Smooth muscle cell (in vitro differentiated cells): Measurements from ENCODE around the gene ZCCHC10. TPM values are rescaled to one million over a fixed set of nuclear protein-coding genes. Genes with fewer than 3 reads are reported as not detected.
A peak's percentile ranks its signal among the peaks of the same experiment; 100 is the strongest.
"Not testable (repeated sequence)": the region's sequence is repeated elsewhere in the genome, so short reads cannot be mapped to it uniquely, and the experiment has no call there.

Experiments used
- DNase-seq: peaks from one replicate; lab custom pipeline; 2025; ENCODE audit not compliant: unreplicated experiment; lab: John Stamatoyannopoulos, UW
- H2AFZ ChIP-seq: fragments of 200-600 bp; sonication (generic); 2 replicates; pipeline ENCODE4 v1.6.0; 2016; ENCODE audit warnings: antibody characterized with exemption, low read depth, mild to moderate bottlenecking
- H3F3A ChIP-seq: fragments of 200-600 bp; sonication (generic); 2 replicates; pipeline ENCODE4 v1.6.0; 2017; ENCODE audit warnings: antibody characterized with exemption, low read depth
- H3K27ac ChIP-seq: fragments of 200-600 bp; sonication (generic); 2 replicates; pipeline ENCODE4 v1.5.1; 2016; ENCODE audit warnings: low read depth, mild to moderate bottlenecking
- H3K27me3 ChIP-seq: fragments of 200-600 bp; sonication (generic); 2 replicates; pipeline ENCODE4 v1.6.1; 2016; ENCODE audit warnings: low read depth, mild to moderate bottlenecking
- H3K36me3 ChIP-seq: fragments of 200-600 bp; sonication (generic); 2 replicates; pipeline ENCODE4 v1.5.1; 2016; ENCODE audit warnings: low read depth
- H3K4me1 ChIP-seq: fragments of 200-600 bp; sonication (generic); 2 replicates; pipeline ENCODE4 v1.5.1; 2016; ENCODE audit warnings: low read depth
- H3K4me2 ChIP-seq: fragments of 200-600 bp; sonication (generic); 2 replicates; pipeline ENCODE4 v1.6.0; 2016; ENCODE audit warnings: mild to moderate bottlenecking
- H3K4me3 ChIP-seq: fragments of 200-600 bp; sonication (generic); 2 replicates; pipeline ENCODE4 v1.5.1; 2016; ENCODE audit warnings: mild to moderate bottlenecking
- H3K79me2 ChIP-seq: fragments of 200-600 bp; sonication (generic); 2 replicates; pipeline ENCODE4 v1.6.0; 2016; ENCODE audit warnings: low read depth, mild to moderate bottlenecking
- H3K9ac ChIP-seq: fragments of 200-600 bp; sonication (generic); 2 replicates; pipeline ENCODE4 v1.6.0; 2016; ENCODE audit warnings: low read depth
- H3K9me3 ChIP-seq: fragments of 200-600 bp; sonication (generic); replicated peaks from 2 replicates; pipeline ENCODE4 v1.5.1; 2016; ENCODE audit warnings: low read depth
- H4K20me1 ChIP-seq: fragments of 200-600 bp; sonication (generic); 2 replicates; pipeline ENCODE4 v1.6.0; 2016; ENCODE audit warnings: low read depth
- WGBS: methylation state at CpG from one replicate; pipeline ENCODE4 v1.1.7; 2016; ENCODE audit warnings: low lambda C conversion rate; 5-methylcytosine and 5-hydroxymethylcytosine counted together
- polyA plus RNA-seq: library from polyadenylated mRNA; unstranded; fragments of >200 nt; fragmentation: Nextera tagmentation; extraction: Ambion mirVana; gene quantifications from 2 replicates; pipeline ENCODE4 v1.2.1, GENCODE V29; 2016
- total RNA-seq: library from RNA; depleted of rRNA; stranded (reverse); fragments of >200 nt; gene quantifications from 2 replicates; pipeline ENCODE4 v1.2.3, GENCODE V29; 2014
- TF ChIP-seq, protein P1 (sequence below): fragments of 200-600 bp; sonication (generic); IDR thresholded peaks from 2 replicates; pipeline ENCODE4 v1.5.1; 2017; ENCODE audit warnings: borderline replicate concordance, mild to moderate bottlenecking, antibody characterized with exemption; ENCODE audit not compliant: insufficient read depth, poor library complexity, severe bottlenecking

The ZCCHC10 gene
- total and polyA plus RNA-seq, 2 experiments from 2014 or later = 28.4 to 33.4 TPM

GRCh38 chr5:132998556-132998955 is 27.8 kb downstream of the ZCCHC10 start:
- H3F3A ChIP-seq = no peaks in the 10 kb centered on the region
- H3K27ac ChIP-seq = no peak overlapping the region
- peaks cover 4% of the 10 kb centered on the region for H3K36me3 ChIP-seq
- no peak for DNase-seq
- 98% methylated on average over 2 of the region's 2 CpGs for WGBS
- H3K4me3 ChIP-seq = no peak overlapping the region
- TF ChIP-seq, protein P1, sequence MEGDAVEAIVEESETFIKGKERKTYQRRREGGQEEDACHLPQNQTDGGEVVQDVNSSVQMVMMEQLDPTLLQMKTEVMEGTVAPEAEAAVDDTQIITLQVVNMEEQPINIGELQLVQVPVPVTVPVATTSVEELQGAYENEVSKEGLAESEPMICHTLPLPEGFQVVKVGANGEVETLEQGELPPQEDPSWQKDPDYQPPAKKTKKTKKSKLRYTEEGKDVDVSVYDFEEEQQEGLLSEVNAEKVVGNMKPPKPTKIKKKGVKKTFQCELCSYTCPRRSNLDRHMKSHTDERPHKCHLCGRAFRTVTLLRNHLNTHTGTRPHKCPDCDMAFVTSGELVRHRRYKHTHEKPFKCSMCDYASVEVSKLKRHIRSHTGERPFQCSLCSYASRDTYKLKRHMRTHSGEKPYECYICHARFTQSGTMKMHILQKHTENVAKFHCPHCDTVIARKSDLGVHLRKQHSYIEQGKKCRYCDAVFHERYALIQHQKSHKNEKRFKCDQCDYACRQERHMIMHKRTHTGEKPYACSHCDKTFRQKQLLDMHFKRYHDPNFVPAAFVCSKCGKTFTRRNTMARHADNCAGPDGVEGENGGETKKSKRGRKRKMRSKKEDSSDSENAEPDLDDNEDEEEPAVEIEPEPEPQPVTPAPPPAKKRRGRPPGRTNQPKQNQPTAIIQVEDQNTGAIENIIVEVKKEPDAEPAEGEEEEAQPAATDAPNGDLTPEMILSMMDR = no peak
- no peaks in the 10 kb centered on the region for H3K9me3 ChIP-seq
- H3K9ac ChIP-seq = no peak overlapping the region
- no peaks in the 10 kb centered on the region for H3K27me3 ChIP-seq
- H3K4me2 ChIP-seq = no peak overlapping the region
- no peaks in the 10 kb centered on the region for H3K4me1 ChIP-seq
- H3K79me2 ChIP-seq = no peaks in the 10 kb centered on the region
- no peak overlapping the region for H2AFZ ChIP-seq
- H4K20me1 ChIP-seq = no peaks in the 10 kb centered on the region

DNA sequence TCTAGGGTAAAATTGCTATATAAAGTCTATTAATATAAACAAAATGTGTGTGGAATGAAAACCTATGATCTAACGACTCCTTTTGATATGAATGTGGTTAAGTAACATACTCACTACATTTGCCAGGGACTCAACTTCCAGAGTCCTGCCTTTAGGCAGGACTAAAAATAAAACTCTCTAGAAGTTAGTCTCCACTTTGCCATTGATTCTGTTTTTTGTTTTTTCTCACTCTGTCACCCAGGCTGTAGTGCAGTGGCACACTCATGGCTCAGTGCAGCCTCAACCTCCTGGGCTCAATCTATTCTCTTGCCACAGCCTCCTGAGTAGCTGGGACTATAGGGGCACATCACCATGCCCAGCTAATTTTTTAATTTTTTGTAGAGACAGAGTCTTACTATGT is 30.0 kb downstream of the ZCCHC10 start:
- Histone ChIP-seq H3K27me3 (no peaks in the 10 kb centered on the region), H3K27ac (no peak overlapping the region), H3K4me1 (no peaks in the 10 kb centered on the region), H2AFZ (no peak overlapping the region), H4K20me1 (no peaks in the 10 kb centered on the region), H3K79me2 (no peaks in the 10 kb centered on the region), H3K4me3 (no peak overlapping the region), H3K36me3 (peaks cover 4% of the 10 kb centered on the region), H3K9ac (no peak overlapping the region), H3K4me2 (no peak overlapping the region), H3F3A (no peaks in the 10 kb centered on the region), H3K9me3 (no peaks in the 10 kb centered on the region)
- TF ChIP-seq, protein P1 = no peak
- WGBS = 100% methylated on average over 1 of the region's 1 CpG
- no peak for DNase-seq

DNA sequence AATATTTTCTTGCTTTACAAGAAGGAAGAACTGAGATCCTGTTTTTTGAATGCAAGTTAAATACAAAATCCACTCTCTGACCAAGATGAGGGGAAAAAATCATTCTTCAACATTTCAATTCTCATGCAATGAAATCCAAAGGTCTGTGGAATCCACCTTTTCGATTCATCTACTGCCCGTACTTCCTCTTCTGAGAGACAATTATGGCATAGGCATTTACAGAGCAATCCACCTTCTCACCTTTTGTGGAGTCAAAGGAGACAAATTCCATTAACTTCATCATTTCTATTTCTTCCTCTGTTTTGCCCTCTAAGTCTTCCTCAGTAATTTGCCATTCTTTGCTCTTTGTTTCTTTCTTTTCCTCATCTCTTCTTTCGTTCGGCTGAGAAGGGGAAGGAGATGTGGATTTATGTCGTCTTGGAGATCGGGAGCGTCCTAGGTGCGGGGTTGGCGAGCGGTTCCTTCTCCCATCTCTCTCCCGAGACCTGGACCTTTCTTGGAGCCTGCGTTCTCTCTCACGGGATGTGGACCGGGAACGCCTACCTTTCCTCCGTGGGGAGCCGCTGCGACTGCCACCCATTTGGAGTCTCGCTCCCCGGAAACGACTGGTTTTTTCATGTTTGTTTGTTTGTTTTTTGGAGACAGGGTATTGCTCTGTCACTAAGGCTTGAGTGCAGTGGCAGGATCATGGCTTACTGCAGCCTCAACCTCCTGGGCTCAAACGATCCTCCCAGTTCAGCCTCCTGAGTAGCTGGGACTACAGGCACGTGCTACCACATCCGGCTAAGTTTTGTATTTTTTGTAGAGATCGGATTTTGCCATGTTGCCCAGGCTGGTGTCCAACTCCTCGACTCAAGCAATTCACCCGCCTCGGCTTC is 38.6 kb downstream of the ZCCHC10 start:
- Histone ChIP-seq H3K27ac (no peak overlapping the region), H3K79me2 (no peaks in the 10 kb centered on the region), H3K4me1 (no peaks in the 10 kb centered on the region), H4K20me1 (no peaks in the 10 kb centered on the region), H3K9me3 (no peaks in the 10 kb centered on the region), H3K9ac (no peak overlapping the region), H3F3A (no peaks in the 10 kb centered on the region), H3K4me3 (peak overlapping the region; percentile 25), H3K27me3 (no peaks in the 10 kb centered on the region), H3K4me2 (peak overlapping the region; percentile 16), H3K36me3 (no peaks in the 10 kb centered on the region), H2AFZ (peak overlapping the region; percentile 48)
- TF ChIP-seq, protein P1 = no peak
- WGBS = 85% methylated on average over 28 of the region's 28 CpGs
- no peak for DNase-seq

DNA sequence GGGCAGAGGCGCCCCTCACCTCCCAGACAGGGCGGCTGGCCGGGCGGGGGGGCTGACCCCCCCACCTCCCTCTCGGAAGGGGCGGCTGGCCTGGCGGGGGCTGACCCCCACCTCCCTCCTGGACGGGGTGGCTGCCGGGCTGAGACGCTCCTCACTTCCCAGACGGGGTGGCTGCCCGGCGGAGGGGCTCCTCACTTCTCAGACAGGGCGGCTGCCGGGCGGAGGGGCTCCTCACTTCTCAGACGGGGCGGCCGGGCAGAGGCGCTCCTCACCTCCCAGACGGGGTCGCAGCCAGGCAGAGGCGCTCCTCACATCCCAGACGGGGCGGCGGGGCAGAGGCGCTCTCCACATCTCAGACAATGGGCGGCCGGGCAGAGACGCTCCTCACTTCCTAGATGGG is 43.4 kb downstream of the ZCCHC10 start:
- DNase-seq, H3K4me2 ChIP-seq, H3K9ac ChIP-seq, H3K79me2 ChIP-seq, H3K27ac ChIP-seq, H3F3A ChIP-seq, H3K4me1 ChIP-seq, H4K20me1 ChIP-seq, H2AFZ ChIP-seq, H3K4me3 ChIP-seq, H3K36me3 ChIP-seq, H3K9me3 ChIP-seq, H3K27me3 ChIP-seq: not testable (repeated sequence)
- WGBS = 98% methylated on average over 22 of the region's 30 CpGs
